DLD1 (cell line): ENCODE data around the gene SMC1A.
"Not testable (repeated sequence)": the region's sequence is repeated elsewhere in the genome, so short reads cannot be mapped to it uniquely, and the experiment has no call there.

Experiments used
- in situ Hi-C: cut with HindIII; loops from 2 replicates; pipeline ENCODE4 v1.10.0; 2017; ENCODE audit warnings: low sequenced_read_pairs

SMC1A gene

DNA sequence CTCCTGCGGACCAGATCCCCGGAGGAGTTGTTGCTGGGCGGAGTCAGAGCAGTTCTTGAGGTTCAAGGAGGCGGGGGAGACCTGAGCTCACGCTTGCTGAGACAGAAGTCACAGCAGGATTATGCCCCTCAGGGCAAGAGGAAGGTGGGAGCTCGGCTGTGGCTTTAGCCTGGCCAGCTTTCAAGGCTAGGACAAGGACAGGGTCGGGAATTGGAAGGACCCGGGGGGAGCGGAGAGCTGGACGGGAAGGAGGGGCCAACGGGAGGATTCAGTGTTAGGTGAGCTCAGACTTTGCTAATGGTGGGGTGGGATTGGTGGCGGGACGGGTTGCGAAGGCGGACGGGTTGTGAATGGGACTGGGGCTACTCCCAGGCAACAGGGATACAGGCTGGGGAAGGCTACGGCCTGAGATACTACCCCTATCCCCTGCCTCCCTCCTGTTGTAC lies 430 bp upstream of the SMC1A start, which contains the start of gene RIBC1:
RIBC1 (plus strand) TSS at position 13 of the 446 bp plus-strand sequence. CDS start 3,404 bp downstream, outside the sequence.
- in situ Hi-C loops: no loop called here

DNA sequence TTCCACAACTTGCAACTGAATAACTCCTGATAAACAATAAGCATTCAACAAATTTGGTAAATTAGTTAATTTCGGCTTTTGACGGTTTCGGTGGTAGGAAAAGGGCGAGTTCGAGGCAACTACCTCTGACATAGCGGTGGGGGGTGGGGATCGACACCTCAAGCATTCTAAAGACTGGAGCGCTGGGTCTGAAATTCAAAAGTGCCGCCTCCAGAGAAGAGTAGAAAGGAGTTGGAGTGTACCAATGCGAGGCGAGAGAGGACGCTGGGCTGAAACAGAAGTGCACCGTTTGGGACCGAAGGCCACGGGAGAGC lies 725 bp downstream of the SMC1A start:
- in situ Hi-C loops: no loop called here

DNA sequence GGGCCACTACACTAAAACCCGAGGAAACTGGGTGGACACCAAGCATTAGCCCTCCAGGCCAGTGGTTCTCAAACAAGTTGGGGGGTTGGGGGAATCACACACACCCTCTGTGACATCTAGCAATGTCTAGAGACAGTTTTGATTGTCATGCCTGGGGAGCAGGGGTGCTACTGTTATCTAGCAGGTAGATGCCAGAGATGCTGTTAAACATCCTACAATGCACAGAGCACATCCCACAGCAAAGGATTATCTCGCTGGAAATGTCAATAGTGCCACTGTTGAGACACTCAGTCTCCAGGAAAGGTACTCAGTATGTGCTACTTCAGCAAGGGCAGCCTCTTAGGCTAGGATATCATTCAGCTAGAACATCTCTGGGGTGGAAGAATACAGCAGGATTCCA lies 1.3 kb downstream of the SMC1A start:
- in situ Hi-C loops: no loop called here

DNA sequence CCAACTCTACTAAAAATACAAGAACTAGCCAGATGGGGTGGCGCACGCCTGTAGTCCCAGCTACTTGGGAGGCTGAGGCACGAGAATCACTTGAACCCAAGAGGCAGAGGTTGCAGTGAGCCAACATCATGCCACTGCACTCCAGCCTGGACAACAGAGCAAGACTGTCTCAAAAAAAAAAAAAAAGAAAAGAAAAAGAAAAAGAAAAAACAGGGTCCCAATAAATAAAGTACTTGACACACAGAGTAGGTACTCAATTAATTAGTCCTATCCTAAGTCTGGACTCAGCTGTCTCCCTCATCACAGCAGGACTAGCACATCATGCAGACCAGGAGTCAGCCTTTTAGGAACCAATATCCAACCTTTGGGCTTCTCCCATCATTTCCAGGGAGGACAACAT lies 2.1 kb downstream of the SMC1A start:
- in situ Hi-C loops: not testable (repeated sequence)

DNA sequence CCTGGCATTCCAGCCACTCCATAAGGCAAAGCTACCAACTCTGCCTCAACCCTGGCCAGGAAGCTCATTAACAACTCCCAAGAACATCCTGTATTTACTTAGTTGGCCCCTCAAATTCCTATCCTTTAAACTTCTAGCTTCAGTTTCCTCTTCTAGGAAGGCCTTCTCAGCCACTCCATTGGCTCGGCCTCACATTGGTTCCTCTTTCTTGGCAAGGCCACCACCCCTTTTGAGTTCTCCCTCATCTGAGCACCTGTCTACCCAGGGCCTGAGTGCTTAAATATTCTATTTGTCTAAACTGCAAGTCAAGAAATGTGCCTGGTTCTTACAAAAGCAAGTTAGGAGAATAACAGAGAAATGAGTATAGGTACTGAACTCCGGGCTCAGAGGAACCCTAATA lies 10.0 kb downstream of the SMC1A start:
- in situ Hi-C loops: no loop called here

DNA sequence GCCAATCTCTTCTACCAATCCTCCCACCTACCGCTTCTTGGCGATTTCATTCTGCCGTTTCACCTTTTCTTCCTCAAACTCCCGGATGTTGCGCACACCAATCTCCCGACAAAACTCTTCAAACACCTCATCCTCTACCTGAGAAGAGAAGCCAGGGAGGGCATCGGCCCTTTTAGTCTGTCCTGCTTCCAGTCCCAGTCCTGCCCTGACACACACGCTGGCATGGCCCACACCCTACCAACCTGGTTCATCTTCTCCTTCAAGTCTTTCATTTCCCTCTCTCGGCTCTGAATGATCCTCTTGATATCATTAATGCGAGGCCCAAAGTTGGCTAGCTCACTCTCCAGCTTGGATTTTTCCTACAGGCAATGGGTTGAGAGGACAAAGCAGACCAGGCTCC lies 18.9 kb downstream of the SMC1A start:
- in situ Hi-C loops: no loop called here

DNA sequence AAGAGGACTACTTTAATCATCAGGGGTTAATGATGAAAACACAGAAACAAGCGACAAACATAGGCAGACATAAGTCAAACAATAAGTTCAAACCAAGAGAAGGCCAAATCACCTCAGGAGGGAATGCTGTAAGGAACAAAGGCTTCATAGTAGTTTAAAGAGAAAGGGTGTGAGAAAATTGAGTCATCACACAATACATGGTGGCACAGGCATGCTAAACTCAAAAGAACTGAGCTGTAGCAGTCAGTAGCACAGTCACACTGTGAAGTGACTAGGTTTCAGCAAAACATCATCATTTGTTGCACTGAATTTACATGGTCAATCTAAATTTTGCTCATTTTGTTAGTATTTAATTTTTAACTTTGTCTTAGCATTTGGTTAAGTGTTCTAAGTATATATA lies 24.2 kb downstream of the SMC1A start:
- in situ Hi-C loops: no loop called here

DNA sequence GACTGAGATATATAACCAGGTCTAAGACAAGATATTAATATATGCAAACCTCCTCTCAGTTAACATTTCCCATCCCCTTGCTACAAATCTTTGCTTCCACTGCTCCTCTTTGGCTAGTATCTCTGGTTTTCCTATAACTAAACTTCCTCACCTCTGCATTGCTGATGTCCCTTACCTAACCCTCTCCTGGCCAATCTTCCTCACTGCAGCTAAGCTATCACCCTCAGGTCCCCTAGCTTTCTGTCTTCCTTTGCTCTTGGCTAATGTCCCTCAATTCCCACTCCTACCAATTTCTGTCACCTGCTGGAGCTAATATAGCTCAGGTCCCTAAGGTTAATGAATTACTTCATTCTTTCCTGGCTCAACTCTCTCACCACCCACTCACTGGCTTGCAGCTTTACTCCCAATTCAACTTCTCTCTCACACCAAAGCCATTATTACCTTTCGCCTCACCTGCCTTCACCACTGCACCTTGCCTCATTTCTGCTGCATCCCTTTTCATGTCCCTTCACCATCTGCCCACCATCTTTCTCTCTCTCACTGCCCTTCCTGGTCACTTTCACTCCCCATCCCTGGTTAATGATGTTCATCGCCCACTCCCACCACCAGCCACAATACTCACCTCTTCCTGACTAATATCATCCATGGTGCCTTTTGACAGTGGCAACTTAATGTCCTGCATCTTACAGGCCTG lies 26.7 kb downstream of the SMC1A start:
- in situ Hi-C loops: no loop called here

DNA sequence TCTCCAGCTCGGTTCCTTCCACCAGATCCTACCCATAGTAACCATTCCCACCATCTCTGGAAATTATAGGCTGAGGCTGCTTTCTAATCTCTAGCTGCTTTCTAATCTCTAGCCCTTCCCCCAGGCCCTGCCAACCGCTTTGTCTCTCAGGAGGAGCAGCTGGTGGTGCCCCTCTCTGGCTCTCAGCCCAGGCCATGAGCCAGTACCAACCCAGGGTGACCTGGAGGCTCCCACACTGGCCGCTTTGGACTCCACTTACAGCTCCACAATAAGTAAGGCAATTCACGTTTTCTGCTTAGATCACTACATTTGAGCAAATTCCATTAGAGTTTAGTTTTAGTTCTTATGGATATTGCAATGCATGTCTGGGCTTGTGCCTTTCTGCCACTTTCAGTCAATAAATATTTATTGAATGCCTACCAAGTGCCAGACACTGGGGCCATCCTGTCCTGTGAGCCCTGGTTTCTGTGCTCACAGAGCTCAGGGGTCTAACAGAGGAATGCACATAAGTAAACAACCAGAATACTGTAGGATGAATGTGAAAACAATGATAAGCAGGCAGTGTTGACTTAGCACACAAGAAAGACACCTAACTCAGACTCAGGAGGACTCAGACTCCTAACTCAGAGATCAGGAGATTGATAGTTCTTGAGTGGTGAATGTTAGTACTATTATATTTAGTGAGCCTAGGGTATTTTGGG lies 38.9 kb downstream of the SMC1A start:
- in situ Hi-C loops: no loop called here

DNA sequence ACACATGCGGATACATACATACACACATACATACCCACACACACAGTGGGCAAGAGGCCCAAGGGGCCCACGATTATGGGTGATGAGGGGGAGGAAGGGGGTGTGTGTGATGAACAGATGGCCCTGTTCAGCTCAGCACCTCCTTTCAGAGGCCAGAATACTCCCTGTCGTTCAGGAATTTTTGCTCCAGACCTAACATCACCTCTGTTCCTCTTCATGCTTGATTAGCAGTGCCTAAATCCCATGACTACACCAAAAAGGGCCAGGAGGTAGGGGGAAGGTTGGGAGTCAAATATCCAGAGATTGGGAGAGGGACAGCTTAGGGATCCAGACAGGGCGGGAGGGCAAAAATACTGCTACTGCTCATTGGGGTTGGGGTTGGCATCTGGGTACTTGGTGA lies 42.7 kb downstream of the SMC1A start:
- in situ Hi-C loops: no loop called here

DNA sequence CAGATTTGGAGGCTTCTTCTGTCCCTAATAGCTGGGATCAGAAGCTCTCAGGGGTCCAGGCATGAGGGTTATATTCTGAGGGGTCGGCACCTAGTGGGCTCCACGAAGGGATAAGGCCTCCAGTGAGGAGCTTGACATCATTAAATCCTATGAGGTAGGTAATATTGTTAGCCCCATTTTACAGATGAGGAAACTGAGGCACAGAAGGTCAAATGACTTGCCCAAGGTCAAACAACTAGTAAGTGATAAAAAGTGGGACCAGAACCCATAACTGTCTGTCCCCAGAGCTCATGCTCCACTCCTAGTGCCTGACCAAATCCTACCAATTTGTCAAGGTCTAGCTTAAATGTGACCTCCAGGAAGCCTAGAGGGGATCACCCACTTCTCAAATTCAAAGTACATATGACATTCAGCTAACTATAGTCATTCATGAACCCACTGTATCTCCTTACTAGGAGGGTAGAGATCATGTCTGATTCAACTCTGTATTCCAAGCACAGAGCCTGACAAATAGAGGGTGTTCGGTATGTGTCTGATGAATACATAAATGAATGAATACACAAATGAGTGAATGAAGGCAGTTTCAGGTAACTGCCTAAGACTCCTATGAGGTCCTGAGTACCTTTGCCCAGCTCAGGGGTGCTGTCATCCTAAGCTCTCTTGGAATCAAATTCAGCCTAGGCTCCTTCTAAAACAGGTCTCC lies 43.3 kb downstream of the SMC1A start:
- in situ Hi-C loops: no loop called here

DNA sequence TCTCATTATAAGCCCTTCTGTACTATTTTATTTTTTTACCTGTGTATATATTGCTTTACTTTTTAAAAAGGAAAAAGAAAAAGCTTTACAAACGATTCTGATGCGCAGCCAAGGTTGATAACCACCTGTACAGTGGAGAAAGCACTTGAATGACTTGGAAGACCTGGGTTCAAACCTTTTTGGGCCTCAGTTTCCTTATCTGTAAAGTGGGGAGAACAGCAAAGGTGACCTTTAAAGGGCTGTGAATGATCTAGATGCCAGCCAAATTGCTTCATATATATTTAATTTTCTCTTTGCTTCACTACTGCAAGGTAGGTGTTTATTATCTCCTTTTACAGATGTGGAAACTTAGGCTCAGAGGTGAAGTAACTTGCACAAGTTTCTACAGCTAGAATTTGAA lies 45.0 kb downstream of the SMC1A start:
- in situ Hi-C loops: no loop called here

DNA sequence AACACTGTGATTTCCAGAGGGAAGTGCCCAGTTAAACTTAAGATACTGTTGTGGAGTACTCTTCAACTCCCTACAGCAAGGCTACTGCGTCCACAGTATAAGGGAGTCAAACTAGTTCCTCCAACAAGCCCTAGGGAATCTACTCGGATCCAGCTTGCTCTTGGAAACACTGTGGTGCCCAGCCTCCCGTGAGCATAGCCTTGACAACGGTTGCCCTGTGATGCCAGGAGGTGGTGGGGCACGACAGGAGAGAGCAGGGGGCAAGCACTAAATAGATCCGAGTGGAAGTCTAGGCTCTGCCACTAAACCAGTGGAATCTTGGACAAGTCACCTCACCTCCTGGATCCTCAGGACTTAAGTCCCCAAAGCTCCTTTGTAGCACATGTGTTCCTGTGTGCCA lies 45.6 kb downstream of the SMC1A start:
- in situ Hi-C loops: no loop called here

DNA sequence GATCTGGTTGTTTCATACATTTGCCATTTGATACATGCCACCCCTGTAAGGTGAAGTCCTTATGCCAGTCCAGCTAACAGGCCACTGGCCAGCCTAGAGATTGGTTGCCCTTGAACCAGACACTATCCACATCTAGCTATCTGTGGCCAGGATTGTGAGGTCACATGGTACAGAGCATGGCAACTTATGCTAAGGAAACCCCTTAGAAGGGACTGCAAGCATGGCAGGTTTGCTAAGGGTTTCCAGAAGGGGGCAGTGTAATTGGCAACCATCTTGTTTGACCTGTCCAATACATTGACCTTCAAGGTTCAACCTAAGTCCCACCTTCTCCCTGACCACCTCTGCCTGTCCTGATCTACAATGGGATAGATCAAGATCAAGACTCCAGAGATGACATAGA lies 47.5 kb downstream of the SMC1A start:
- in situ Hi-C loops: no loop called here

DNA sequence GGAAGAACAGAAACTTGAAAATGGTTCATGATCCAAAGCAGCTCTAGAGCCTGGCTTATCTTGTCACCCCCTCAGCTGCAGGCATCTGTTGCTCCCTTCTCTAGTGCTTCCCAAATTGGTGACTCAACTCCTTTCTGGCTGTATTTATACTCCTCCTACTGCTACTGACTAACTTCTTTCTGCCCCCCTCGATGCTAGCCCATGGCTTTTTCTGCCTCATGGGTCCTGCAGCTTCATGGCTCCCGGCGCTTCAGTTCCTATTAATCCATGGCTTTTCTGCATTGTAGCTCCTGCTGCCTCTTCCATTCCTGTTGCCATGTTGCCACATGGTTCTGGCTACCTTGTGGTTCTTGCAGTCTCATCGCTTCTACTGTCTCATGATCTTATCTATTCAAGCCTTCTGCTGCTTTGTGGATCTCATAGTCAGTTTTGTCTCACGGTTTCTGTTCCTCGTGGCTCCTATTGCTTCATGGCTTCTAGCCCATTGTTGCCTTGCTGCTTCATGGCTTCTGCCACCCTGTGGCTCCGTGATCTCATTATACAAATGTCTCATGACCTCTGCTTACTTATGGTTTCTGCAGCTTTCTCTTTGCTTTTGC lies 48.1 kb downstream of the SMC1A start:
- in situ Hi-C loops: no loop called here

DNA sequence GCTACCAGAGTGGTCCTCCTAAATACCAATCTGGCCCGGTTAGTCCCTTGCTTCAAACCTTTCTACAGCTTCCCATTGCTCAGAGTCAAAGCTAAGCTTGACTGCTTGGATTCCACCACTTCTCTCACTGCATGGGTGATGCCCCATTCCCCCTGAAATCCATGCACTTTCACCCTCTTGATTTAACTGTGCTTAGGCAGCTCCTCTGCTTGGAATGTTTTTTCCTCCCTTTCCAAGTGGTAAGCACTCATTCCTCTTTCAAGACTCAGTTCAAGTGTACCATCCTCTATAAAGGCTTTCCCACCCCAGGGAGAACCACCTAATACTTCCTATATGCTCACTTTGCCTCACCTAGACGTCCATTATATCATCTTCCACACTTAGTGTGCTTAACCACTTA lies 49.1 kb downstream of the SMC1A start:
- in situ Hi-C loops: no loop called here

DNA sequence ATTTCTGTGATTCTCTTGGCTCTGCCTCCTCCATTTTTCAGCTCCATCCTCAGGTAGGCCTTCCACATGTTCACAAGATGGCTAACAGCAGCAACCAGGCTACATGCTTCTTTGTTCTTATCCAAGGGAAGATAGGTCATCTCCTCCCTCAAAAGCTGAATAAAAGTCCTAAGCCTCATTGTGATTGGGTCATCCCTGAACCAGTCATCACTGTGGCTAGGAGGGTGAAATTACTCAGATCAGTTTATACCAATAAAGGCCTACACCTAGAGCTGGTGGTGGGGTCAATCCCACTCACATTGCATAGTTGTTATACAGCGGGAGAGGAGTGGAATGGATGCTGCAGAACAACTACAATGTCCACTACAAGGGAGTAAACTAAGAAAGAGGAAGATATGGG lies 56.0 kb downstream of the SMC1A start:
- in situ Hi-C loops: not testable (repeated sequence)

DNA sequence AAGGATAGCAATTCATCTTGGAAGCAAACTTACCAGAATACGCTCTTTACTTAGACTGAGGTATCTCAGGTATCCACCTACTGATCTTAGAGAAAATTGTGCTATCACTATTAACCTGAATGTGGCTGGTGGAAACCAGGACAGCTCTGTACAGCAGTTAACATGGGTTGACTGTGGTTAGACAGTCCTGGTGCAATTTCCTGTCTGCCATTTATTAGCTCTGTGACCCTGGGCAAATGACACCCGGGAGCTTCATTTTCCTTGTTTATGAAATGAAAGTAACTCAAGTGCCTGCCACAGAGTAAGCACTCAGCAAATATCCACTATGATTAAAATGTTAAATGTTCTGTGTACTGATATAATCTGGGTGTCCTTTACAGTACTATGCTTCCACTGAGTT lies 60.0 kb downstream of the SMC1A start:
- in situ Hi-C loops: no loop called here

DNA sequence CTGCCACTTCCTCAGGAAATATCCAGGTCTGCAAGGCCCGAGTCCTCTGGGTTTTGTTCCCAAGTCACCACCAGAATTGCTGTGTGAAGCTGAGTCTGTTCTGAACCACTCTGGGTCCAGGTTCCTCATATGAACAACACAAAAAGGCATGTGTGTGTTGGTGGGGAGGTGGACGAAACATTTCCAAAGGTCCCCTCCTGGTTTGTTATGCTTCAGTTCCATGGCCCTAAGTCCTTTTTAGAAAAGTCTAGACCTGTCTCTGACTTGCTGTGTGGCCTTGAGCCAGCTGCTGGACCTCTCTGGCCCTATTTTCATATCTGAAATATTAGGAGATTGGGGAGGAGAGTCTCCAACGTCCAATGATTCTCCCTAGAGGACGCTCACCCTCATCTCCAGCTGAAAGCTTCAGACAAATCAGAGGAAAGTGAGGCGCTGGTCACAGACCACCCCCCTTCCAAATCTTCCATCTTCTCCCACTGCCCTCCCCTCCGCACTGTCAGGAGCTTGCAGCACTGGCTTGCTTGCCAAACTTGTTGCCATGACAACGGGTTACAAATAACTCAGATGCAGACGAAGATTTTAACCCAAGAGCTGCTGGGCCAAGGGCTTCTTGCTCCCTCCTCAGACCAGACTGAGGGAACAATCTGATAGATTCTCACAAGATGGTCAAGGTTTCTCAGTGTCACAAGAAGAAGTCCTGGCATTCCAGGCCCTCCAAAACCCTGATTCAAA lies 64.5 kb downstream of the SMC1A start:
- in situ Hi-C loops: no loop called here

DNA sequence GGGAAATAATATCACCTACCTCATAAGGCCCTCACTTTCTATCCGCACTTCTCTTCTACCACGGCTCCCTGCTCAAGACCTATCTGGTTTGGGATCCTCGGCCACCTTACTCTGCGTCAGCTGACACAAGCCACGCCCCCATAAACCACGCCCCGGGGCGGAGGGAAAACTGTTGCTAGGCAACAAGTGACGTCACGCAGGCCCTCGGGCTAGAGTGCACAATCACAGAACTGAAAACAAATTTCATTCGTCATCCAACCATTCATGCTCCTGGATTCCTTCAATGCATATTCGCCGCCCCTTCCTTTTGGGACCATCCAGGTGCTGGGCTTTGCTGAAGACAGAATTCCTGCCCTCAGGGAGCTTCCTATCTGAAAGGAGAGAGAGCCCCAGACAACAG lies 66.3 kb downstream of the SMC1A start:
- in situ Hi-C loops: no loop called here

DNA sequence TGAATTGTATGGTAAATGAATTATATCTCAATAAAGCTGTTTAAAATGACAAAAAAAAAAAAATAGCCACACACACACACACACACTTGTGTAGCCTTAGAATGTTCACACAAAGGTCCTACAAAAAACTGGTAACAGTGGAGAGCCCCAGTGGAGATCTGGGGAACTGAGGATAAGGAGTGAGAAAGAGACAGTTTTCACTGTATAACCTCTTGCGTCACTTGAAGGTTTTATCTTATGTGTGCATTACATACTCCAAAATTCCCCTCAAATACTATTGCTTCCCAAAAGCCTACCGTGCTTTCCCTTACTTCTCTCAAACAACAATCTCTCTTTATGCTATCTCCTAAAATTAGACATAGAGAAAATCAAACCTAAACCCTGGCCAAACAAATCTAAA lies 67.8 kb downstream of the SMC1A start:
- in situ Hi-C loops: no loop called here
